NCI-H187 (cell line): ENCODE results near the gene M1AP.

Source experiments
- DNase-seq, 2 experiments: peaks; one replicate each; lab custom pipeline; 2025; lab: John Stamatoyannopoulos, UW

Gene M1AP

GRCh38 chr2:74597410-74597809, 50.7 kb downstream of the M1AP start:
- no peak for DNase-seq

GRCh38 chr2:74596584-74596983, 51.5 kb downstream of the M1AP start:
- no peak for DNase-seq

GRCh38 chr2:74593826-74594772, 54.0 kb downstream of the M1AP start:
- DNase-seq = no peak

GRCh38 chr2:74588664-74589063, 59.5 kb downstream of the M1AP start:
- DNase-seq = no peak

GRCh38 chr2:74587664-74588277, 60.4 kb downstream of the M1AP start:
- DNase-seq = peak in 1 of 2 experiments; percentile 1

- no peak for DNase-seq
These were observed 62.5 kb downstream of the M1AP start for GRCh38 chr2:74585406-74586185.

- no peak for DNase-seq
These were observed 64.0 kb downstream of the M1AP start for GRCh38 chr2:74584088-74584645.

GRCh38 chr2:74583504-74583903, 64.6 kb downstream of the M1AP start:
- DNase-seq = no peak

- no peak for DNase-seq
These were observed 65.9 kb downstream of the M1AP start for GRCh38 chr2:74582184-74582583.

GRCh38 chr2:74581463-74581862, 66.7 kb downstream of the M1AP start:
- DNase-seq = no peak

- DNase-seq = no peak
These were observed 69.7 kb downstream of the M1AP start for GRCh38 chr2:74578408-74578807.

- no peak for DNase-seq
These were observed 70.7 kb downstream of the M1AP start for GRCh38 chr2:74577448-74577847.

- no peak for DNase-seq
These were observed 71.3 kb downstream of the M1AP start for GRCh38 chr2:74576863-74577229.

GRCh38 chr2:74576211-74576862, 71.8 kb downstream of the M1AP start:
- DNase-seq = peak in 1 of 2 experiments; percentile 2

- DNase-seq = no peak
These were observed 72.8 kb downstream of the M1AP start for GRCh38 chr2:74575320-74575719.

GRCh38 chr2:74573747-74574562, 74.2 kb downstream of the M1AP start:
- no peak for DNase-seq

GRCh38 chr2:74572178-74572925, 75.8 kb downstream of the M1AP start:
- DNase-seq = no peak

- DNase-seq = no peak
These were observed 77.1 kb downstream of the M1AP start for GRCh38 chr2:74571058-74571457.

GRCh38 chr2:74569686-74570085, 78.4 kb downstream of the M1AP start:
- DNase-seq = no peak

- DNase-seq = no peak
These were observed 80.2 kb downstream of the M1AP start for GRCh38 chr2:74567881-74568280.
